Cardiac muscle cell (in vitro differentiated cells and primary cell): ENCODE data around the gene OTUD4. TPM values are rescaled to one million over a fixed set of nuclear protein-coding genes. Genes with fewer than 3 reads are reported as not detected.

Experiments
- DNase-seq, 2 donors: peaks; one replicate each; pipeline versions ENCODE4 v3.0.0 to v3.0.0-alpha.2; 2010 to 2017; ENCODE audit warnings: low read depth in 1 of 2, low spot score in 1 of 2
- H3K27ac ChIP-seq: fragments of 200-600 bp; sonication (generic); 2 replicates; pipeline ENCODE4 v1.5.1; 2016
- H3K27me3 ChIP-seq: fragments of 200-600 bp; sonication (generic); 2 replicates; pipeline ENCODE4 v1.6.0; 2016; ENCODE audit warnings: control low read depth
- H3K36me3 ChIP-seq: fragments of 200-600 bp; sonication (generic); 2 replicates; pipeline ENCODE4 v1.5.1; 2016; ENCODE audit warnings: control low read depth
- H3K4me1 ChIP-seq: fragments of 200-600 bp; sonication (generic); 2 replicates; pipeline ENCODE4 v1.8.1; 2017; ENCODE audit warnings: low read depth, mild to moderate bottlenecking, mixed run types
- H3K4me3 ChIP-seq: fragments of 200-600 bp; sonication (generic); 2 replicates; pipeline ENCODE4 v1.5.1; 2016; ENCODE audit warnings: mild to moderate bottlenecking
- H3K9me3 ChIP-seq: fragments of 200-600 bp; sonication (generic); 2 replicates; pipeline ENCODE4 v1.5.1; 2017; ENCODE audit warnings: low read depth, mild to moderate bottlenecking, control low read depth
- polyA plus RNA-seq: library from polyadenylated mRNA; unstranded; fragments of >200 nt; fragmentation: Nextera tagmentation; extraction: Ambion mirVana; gene quantifications from 2 replicates; pipeline ENCODE4 v1.2.1, GENCODE V29; 2016
- total RNA-seq: library from RNA; depleted of rRNA; stranded (reverse); fragments of >200 nt; gene quantifications from 2 replicates; pipeline ENCODE4 v1.2.3, GENCODE V29; 2016
- TF ChIP-seq, protein P1 (sequence below): IDR thresholded peaks from 2 replicates; pipeline ENCODE4 v1.5.1; 2012; ENCODE audit warnings: low read depth, mild to moderate bottlenecking, low read length

OTUD4 gene
- total and polyA plus RNA-seq, 2 experiments from 2014 or later: 22.9 to 26.4 TPM

DNA sequence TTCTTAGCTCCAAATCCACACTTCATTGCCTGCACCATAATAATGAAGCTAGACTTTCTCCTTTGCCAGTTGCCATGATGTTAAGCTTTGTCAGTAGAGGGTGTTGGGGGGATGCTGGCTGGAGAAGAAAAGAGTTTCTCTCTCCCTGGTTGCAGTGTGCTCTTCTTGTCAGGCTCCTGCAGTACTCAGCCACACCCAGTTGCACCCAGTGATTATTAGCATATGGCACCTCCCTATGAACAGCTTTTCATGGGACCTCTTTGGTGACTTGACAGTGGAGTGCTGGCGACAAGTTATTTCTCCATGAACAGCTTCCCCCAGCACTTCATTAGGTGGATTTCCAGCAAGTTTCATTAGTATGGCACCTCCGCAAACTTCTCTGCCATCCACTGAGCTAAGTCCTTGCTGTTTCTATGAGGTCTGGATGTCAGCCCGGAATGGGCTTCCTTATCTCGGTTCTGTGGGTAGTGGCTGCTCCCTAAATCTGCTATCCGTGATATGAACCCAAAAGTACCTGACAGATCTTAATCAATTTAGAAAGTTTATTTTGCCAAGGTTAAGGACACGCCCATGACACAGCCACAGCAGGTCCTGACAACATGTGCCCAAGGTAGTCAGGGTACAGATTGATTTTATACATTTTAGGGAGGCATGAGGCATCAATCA is 18.8 kb upstream of the OTUD4 start:
- Histone ChIP-seq H3K9me3 (no peaks in the 10 kb centered on the region), H3K27me3 (no peaks in the 10 kb centered on the region), H3K4me1 (no peaks in the 10 kb centered on the region), H3K4me3 (no peak overlapping the region), H3K27ac (no peak overlapping the region), H3K36me3 (no peaks in the 10 kb centered on the region)
- DNase-seq: no peak
- TF ChIP-seq, protein P1, sequence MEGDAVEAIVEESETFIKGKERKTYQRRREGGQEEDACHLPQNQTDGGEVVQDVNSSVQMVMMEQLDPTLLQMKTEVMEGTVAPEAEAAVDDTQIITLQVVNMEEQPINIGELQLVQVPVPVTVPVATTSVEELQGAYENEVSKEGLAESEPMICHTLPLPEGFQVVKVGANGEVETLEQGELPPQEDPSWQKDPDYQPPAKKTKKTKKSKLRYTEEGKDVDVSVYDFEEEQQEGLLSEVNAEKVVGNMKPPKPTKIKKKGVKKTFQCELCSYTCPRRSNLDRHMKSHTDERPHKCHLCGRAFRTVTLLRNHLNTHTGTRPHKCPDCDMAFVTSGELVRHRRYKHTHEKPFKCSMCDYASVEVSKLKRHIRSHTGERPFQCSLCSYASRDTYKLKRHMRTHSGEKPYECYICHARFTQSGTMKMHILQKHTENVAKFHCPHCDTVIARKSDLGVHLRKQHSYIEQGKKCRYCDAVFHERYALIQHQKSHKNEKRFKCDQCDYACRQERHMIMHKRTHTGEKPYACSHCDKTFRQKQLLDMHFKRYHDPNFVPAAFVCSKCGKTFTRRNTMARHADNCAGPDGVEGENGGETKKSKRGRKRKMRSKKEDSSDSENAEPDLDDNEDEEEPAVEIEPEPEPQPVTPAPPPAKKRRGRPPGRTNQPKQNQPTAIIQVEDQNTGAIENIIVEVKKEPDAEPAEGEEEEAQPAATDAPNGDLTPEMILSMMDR: no peak

DNA sequence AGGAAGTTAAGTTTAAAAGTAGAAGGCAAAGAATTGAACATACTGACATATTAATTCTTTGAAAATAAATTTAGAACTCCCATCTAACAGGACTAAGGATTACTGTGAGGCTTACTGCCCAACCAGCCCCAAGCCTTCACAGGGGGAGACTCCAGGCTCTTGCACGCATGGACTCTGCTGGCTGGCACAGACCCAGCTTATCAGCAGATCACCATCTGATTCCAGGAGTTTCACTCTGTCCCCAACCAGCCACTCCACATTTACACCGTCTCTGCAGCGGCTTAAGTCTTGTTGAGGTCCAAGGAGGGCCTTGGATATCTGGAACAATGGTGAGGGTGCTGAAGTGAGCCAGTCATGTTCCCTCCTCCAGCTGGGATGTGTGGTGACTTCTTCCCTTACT is 16.4 kb upstream of the OTUD4 start:
- no peak for DNase-seq
- TF ChIP-seq, protein P1: no peak
- H3K9me3 ChIP-seq: no peaks in the 10 kb centered on the region
- no peaks in the 10 kb centered on the region for H3K27me3 ChIP-seq
- no peaks in the 10 kb centered on the region for H3K36me3 ChIP-seq
- no peaks in the 10 kb centered on the region for H3K4me1 ChIP-seq
- H3K4me3 ChIP-seq: no peak overlapping the region
- no peak overlapping the region for H3K27ac ChIP-seq

DNA sequence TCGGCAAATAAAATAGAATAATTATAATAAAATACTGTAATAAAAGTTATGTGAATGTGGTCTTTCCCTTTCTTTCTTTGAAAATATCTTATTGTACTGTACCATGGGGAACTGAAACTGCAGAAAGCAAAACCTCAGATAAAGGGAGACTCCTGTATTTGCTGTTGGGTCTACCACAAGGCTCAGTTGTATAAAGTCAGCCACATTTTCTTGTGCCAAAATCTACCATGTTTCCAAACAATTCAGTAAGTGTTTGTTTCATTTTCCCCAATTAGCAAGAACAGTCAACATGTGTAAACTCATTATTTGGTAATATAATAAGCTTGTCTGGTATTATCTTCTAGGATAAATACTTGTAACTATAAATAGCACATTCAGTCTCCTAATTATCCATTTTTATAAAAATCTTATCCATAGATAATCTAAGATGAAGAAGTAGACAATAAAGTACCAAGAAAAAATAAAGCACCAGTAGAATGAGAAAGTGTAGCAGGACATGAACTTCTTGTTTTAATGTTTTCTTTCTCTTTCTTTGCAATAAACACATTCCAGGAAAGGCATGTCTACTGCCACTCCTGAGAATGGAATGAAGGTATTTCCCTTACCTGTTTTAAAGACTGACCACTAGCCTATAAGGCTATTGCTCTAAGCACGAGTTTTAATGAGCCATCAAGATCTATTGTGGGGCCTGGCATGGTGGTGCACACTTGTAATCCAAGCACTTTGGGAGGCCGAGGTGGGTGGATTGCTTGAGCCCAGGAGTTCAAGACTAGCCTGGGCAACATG is 15.0 kb upstream of the OTUD4 start:
- H3K9me3 ChIP-seq: no peaks in the 10 kb centered on the region
- H3K27ac ChIP-seq: no peak overlapping the region
- DNase-seq: no peak
- H3K27me3 ChIP-seq: no peaks in the 10 kb centered on the region
- no peaks in the 10 kb centered on the region for H3K4me1 ChIP-seq
- TF ChIP-seq, protein P1: no peak
- H3K36me3 ChIP-seq: no peaks in the 10 kb centered on the region
- no peak overlapping the region for H3K4me3 ChIP-seq

DNA sequence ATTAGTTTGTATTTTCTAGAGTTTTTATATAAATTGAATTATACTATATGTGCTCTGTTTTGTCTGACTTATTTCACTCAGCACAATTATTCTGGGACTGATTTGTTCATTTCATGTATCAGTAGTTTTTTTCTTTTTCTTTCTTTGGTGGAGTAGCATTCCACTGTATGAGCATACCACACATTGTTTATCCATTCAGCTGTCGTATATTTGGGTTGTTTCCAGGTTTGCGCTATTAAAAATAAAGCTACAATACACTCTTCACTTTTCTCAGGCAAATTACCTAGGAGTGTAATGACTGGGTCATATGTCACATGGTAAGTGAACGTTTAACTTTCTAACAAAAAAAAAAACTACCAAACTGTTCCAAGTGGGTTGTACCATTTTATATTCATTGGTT is 9.6 kb upstream of the OTUD4 start:
- no peaks in the 10 kb centered on the region for H3K9me3 ChIP-seq
- no peaks in the 10 kb centered on the region for H3K4me1 ChIP-seq
- TF ChIP-seq, protein P1: no peak
- H3K4me3 ChIP-seq: no peak overlapping the region
- H3K27me3 ChIP-seq: no peaks in the 10 kb centered on the region
- no peaks in the 10 kb centered on the region for H3K36me3 ChIP-seq
- H3K27ac ChIP-seq: no peak overlapping the region
- DNase-seq: peak in 1 of 2 donors; percentile 31

DNA sequence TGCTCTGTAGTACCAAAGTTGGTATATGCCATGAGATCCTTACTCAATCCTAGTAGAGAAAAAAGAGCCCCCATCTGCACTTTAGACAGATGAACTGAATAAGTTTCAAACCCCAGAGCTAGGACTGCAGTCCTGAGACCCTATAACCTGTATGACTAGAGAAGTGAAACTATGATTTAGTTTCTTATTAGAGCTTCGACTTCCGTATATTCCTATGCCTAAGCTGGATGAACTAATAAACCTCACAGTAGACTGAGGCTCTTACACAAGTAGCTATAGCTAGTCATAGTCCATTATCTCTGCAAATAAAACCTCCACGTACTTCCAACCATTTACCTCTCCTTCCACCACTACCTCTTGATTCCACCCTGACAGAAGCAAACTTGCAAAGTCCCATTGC is 6.3 kb upstream of the OTUD4 start:
- H3K4me3 ChIP-seq: no peak overlapping the region
- H3K27ac ChIP-seq: no peak overlapping the region
- no peak for DNase-seq
- H3K4me1 ChIP-seq: peaks cover 8% of the 10 kb centered on the region
- H3K27me3 ChIP-seq: no peaks in the 10 kb centered on the region
- H3K36me3 ChIP-seq: no peaks in the 10 kb centered on the region
- no peaks in the 10 kb centered on the region for H3K9me3 ChIP-seq
- TF ChIP-seq, protein P1: no peak
